Non-pigmented ciliary epithelial cell (primary cell): ENCODE measurements around the gene EOLA2.
"Not testable (repeated sequence)": the region's sequence is repeated elsewhere in the genome, so short reads cannot be mapped to it uniquely, and the experiment has no call there.

ENCODE experiments used
- DNase-seq: peaks from one replicate; pipeline ENCODE4 v3.0.0-alpha.2; 2010; ENCODE audit warnings: low read depth

Gene EOLA2

GRCh38 chrX:149932970-149933369 lies 5.3 kb downstream of the EOLA2 start:
- not testable (repeated sequence) for DNase-seq

GRCh38 chrX:149932150-149932549 lies 6.1 kb downstream of the EOLA2 start:
- DNase-seq: not testable (repeated sequence)

DNA sequence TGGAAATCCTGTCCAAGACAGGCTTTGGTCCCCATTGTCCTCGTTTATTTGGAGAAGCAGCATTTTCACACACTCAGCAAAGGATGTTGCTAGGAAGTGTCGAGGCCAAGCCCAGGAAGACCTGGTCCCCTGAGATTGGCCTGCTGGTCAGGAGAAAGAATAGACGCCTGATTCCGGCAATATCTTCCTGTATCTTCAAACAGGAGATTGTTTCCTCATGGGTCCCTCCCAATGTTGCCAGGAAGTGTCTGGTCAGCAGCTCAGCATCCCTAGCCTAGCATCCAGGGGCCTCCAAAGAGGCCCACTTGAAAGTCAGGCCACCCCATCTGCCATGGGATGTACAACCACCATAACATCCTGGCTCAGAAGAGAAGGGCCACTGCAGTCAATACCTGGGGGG lies 6.9 kb downstream of the EOLA2 start:
- DNase-seq: not testable (repeated sequence)

DNA sequence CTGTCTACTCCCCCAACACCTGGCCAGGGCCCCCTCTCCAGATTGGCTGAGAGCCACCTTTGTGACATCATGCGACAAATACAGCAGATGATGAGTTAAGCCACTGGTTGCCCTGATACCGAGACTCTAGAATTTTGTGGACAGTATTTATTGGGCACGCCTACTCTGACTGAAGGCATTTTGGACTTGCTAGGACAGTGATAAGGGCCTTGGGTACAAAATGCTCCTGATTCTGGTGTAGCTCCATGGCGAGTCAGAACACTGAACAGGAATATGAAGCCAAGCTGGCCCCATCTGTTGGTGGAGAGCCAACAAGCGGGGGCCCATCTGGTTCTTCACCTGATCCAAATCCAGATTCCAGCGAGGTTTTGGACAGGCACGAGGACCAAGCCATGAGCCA lies 8.9 kb downstream of the EOLA2 start, which contains the start of gene HSFX4:
Gene HSFX4, plus strand, starts transcription at position 174 of the 400 bp plus-strand sequence. Its CDS starts 72 bp downstream, at position 246.
- not testable (repeated sequence) for DNase-seq

DNA sequence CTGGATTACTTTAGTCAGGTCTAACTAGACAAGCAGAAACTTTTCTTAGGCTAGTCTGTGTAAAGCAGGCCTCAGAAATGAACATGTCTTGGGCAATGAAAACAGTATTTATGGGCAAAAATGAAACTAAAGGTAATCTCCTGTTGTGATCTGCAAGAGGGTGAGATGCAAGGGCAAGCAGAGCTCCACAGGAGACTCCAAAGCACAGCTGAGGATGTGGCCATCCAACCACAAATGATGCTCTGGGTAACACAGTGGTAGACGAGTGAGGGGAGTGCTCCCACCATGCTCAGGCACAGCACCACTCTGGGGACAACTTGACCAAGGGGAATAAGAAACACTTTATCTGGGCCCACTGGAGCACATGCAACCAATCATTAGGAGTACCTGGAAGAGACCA lies 9.7 kb downstream of the EOLA2 start:
- not testable (repeated sequence) for DNase-seq

GRCh38 chrX:149927964-149928258 lies 10.4 kb downstream of the EOLA2 start:
- DNase-seq: not testable (repeated sequence)

GRCh38 chrX:149927245-149927963 lies 10.9 kb downstream of the EOLA2 start:
- not testable (repeated sequence) for DNase-seq

DNA sequence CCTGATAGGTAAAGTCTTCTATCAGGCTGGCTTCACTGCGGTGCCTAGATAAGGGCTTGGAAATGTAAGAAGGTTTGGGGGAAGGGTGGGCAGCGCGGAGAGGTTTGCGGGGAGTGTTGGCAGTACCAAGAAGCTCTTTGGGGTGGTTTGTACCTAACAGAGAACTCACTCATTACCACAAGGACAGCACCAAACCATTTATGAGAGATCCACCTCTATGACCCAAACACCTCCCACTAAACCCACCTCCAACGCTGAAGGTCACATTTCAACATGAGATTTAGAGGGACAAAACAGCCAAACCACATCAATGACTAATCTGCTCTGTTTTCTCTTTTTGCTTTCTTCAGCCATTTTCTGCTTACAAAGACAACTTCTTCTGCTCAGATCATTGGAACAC lies 13.9 kb downstream of the EOLA2 start:
- not testable (repeated sequence) for DNase-seq

- DNase-seq: not testable (repeated sequence)
Observed at GRCh38 chrX:149923836-149924235, 14.5 kb downstream of the EOLA2 start.

GRCh38 chrX:149916745-149917392 lies 21.4 kb downstream of the EOLA2 start:
- DNase-seq: no peak

DNA sequence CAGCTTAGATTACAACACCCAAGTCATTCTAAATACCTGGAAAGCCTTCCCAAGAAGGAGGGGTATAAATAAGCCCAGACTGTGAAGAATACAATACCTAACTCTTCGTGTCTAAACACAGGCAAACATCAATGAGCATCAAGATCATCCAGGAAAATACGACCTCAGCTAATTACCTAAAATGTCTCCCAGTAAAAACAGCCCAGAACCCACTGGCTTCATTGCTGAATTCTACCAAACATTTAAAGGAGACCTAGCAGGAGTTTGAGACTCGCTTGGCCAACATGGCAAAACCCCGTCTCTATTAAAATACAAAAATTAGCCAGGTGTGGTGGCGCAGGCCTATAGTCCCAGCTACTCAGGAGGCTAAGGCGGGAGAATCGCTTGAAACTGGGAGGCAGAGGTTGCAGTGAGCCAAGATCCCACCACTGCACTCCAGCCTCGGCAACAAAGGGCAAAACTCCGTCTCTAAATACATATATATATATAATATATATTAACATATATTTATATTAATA lies 28.1 kb downstream of the EOLA2 start:
- no peak for DNase-seq

DNA sequence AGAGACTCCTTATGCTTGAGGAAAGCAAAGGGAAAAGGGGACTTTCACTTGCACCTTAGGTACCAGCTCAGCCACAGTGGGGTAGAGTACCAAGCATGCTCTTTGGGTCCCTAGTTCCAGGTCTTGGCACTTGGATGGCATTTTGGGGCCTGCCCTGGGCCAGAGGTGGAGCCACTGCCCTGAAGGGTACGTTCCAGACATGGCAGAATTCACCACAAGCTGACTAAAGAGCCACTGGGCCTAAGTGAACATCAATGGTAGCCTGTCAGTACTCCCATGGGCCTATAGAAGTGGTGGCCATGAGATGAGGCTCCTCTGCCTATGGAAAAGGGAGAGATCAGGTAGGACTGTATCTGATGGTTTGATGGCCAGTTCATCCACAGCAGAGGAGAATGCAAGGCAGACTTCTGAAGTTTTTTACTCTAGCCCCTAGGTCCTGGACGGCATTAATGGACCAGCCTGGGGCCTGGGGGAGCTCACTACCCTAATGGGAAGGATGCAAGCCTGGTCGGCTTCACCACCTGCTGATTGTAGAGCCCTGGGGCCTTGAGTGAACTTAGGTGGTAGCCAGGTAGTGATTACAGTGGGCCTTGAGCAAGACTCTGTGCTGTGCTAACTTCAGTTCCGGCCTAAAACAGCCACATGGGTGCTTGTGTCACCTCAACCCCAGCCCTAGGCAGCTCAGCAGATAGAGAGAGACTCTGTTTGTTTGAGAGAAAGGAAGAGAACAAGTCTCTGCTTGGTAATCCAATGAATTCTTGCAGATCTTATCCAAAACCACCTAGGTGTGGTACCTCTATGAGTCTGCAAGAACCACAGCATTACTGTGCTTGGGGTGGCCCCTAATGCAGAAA lies 28.7 kb downstream of the EOLA2 start:
- no peak for DNase-seq

DNA sequence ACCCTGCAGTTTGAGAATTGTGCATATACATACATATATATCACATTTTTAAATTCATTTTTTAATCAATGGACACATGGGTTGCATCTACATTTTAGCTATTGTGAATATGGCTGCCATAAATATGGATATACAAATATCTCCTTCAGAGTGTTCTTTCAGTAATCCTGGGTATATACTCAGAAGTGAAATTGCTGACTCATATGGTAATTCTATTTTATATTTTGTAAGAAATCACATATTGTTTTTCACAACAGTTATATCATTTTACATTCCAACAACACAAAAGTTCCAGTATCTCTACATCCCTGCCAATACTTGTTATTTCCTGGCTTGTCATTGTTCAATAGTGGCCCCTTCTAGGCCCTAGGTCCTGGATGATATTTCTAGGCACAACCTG lies 29.6 kb downstream of the EOLA2 start:
- DNase-seq: no peak

DNA sequence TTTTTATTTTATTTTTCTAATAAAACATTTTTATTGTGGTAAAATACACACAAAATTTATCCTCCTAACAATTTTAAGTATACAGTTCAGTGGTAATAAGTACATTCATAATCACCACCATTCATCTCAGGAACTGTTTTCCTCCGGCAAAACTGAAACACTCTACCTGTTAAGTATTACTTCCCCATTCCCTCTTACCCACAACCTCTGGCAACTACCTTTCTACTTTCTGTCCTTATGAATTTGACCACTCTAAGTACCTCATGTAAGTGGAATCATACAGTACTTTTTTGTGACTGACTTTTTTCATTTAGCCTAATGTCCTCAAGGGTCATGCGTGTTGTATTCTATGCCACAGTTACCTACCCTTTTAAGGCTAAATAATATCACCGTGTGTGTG lies 30.0 kb downstream of the EOLA2 start:
- DNase-seq: no peak

- DNase-seq: no peak
Observed at GRCh38 chrX:149903889-149904748, 34.2 kb downstream of the EOLA2 start.

- no peak for DNase-seq
Observed at GRCh38 chrX:149898554-149898953, 39.7 kb downstream of the EOLA2 start.

DNA sequence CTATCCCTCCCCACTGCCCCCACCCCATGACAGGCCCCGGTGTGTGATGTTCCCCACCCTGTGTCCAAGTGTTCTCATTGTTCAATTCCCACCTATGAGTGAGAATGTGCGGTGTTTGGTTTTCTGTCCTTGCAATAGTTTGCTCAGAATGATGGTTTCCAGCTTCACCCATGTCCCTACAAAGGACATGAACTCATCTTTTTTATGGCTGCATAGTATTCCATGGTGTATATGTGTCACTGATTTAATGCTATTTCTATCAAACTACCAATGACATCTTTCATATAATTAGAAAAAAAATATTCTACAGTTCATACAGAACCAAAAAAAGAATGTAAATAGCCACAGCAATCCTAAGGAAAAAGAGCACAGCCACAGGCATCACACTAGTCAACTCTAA lies 47.5 kb downstream of the EOLA2 start:
- DNase-seq: not testable (repeated sequence)
